Colonic mucosa (tissue), 4 donors: ENCODE data around the gene LRTM1. TPM values are rescaled to one million over a fixed set of nuclear protein-coding genes. Genes with fewer than 3 reads are reported as not detected.

Experiments used
- DNase-seq: peaks from one replicate; pipeline ENCODE4 v3.0.0-alpha.2; 2020
- H3K27ac ChIP-seq: fragments of 200-600 bp; one replicate; pipeline ENCODE4 v1.8.0; 2021
- H3K27me3 ChIP-seq: fragments of 200-600 bp; one replicate; pipeline ENCODE4 v1.8.0; 2021
- H3K36me3 ChIP-seq: fragments of 200-600 bp; one replicate; pipeline ENCODE4 v1.8.0; 2021
- H3K4me1 ChIP-seq: fragments of 200-600 bp; one replicate; pipeline ENCODE4 v1.8.0; 2021; ENCODE audit warnings: mild to moderate bottlenecking
- H3K4me3 ChIP-seq: fragments of 200-600 bp; one replicate; pipeline ENCODE4 v1.8.0; 2021
- H3K9ac ChIP-seq, 2 donors: one replicate each; pipeline ENCODE4 v1.7.0; 2013; ENCODE audit warnings: control low read depth in 2 of 2, low read depth in 2 of 2, low read length in 2 of 2
- H3K9me3 ChIP-seq: fragments of 200-600 bp; one replicate; pipeline ENCODE4 v1.8.0; 2021
- intact Hi-C: fragments of 100-400 bp; cut with DNase I; formaldehyde crosslinking; loops from one replicate; pipeline ENCODE4 v1.14.1; 2022
- total RNA-seq, 2 donors: library from RNA; stranded (reverse); fragmentation: NEBNext Ultra II Directional in 1 of 2; extraction: Animal tissue kit (Norgen Biotek cat#: 25700) in 1 of 2; gene quantifications; one replicate each; pipeline ENCODE4 v1.2.1, GENCODE V29; 2021
- TF ChIP-seq, protein P1 (sequence below): fragments of 200-600 bp; IDR thresholded peaks from one replicate; pipeline ENCODE4 v1.8.0; 2022; ENCODE audit warnings: antibody characterized with exemption, mild to moderate bottlenecking
- donor health status: healthy.
- donor health status: DM: no; HTN: no; CAD: no.
- donor health status: DM: no; HTN: no; CAD: no.

LRTM1 gene
- total RNA-seq, 2 donors from 2014 or later, result not detected

DNA sequence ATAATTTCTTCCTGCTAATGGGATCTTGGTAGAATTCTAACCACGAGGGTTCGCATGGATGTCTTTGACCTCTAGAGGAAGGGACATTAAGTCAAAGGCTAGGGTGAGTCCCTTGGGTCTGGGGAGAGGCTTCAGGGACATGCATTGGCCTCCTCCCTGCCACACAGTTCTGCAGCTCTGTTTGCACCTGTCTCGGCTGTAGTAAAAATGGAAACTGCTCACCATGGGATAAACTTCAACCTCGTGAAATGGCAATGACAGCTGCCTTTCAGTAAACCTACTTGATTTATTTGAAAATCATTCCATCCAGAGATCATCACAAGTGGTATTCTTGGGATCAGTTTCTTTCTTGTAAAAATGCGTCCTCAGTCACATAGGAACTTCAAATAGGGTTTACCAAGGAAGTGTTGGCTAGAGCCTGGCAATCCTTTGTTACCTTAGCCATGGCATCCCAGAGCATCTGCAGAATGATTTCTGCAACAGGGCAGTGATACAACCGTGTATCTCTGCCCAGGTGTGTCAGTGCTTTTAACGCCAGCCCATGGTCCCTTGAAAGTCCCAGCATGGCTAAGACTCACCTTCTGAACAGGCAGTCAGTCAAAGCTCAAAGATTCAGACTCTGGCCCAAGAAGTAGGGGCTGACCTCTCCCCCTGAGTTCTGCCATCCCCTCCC lies 14.0 kb upstream of the LRTM1 start:
- Histone ChIP-seq H3K27ac (no peak overlapping the region), H3K4me3 (no peak overlapping the region), H3K36me3 (no peaks in the 10 kb centered on the region), H3K9ac (no peak overlapping the region), H3K4me1 (no peaks in the 10 kb centered on the region), H3K27me3 (no peaks in the 10 kb centered on the region), H3K9me3 (no peaks in the 10 kb centered on the region)
- intact Hi-C loops, result no loop called here
- no peak for DNase-seq
- TF ChIP-seq, protein P1, sequence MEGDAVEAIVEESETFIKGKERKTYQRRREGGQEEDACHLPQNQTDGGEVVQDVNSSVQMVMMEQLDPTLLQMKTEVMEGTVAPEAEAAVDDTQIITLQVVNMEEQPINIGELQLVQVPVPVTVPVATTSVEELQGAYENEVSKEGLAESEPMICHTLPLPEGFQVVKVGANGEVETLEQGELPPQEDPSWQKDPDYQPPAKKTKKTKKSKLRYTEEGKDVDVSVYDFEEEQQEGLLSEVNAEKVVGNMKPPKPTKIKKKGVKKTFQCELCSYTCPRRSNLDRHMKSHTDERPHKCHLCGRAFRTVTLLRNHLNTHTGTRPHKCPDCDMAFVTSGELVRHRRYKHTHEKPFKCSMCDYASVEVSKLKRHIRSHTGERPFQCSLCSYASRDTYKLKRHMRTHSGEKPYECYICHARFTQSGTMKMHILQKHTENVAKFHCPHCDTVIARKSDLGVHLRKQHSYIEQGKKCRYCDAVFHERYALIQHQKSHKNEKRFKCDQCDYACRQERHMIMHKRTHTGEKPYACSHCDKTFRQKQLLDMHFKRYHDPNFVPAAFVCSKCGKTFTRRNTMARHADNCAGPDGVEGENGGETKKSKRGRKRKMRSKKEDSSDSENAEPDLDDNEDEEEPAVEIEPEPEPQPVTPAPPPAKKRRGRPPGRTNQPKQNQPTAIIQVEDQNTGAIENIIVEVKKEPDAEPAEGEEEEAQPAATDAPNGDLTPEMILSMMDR, result no peak

DNA sequence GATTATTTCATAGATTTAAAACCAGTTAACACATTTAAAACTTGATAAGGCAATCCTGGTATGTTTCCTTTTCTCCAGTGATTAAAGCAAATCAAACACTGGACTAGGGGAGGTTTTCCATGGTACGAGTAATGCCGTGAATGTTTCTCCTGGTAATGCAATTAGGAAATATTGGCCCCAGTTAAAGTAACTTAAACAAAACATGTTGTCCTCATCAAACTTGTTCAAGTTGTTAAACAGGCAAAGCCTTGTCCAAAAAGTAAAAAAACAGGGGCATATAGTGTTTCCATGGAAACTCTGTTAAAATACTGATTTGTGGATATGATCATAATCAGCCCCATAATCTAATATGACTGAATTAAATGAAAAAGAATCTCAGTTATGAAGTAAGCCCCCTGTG lies 13.1 kb upstream of the LRTM1 start:
- Histone ChIP-seq H3K9ac (no peak overlapping the region), H3K9me3 (no peaks in the 10 kb centered on the region), H3K27ac (no peak overlapping the region), H3K4me3 (no peak overlapping the region), H3K4me1 (no peaks in the 10 kb centered on the region), H3K36me3 (no peaks in the 10 kb centered on the region), H3K27me3 (no peaks in the 10 kb centered on the region)
- DNase-seq, result no peak
- TF ChIP-seq, protein P1, result no peak
- intact Hi-C loops, result no loop called here

DNA sequence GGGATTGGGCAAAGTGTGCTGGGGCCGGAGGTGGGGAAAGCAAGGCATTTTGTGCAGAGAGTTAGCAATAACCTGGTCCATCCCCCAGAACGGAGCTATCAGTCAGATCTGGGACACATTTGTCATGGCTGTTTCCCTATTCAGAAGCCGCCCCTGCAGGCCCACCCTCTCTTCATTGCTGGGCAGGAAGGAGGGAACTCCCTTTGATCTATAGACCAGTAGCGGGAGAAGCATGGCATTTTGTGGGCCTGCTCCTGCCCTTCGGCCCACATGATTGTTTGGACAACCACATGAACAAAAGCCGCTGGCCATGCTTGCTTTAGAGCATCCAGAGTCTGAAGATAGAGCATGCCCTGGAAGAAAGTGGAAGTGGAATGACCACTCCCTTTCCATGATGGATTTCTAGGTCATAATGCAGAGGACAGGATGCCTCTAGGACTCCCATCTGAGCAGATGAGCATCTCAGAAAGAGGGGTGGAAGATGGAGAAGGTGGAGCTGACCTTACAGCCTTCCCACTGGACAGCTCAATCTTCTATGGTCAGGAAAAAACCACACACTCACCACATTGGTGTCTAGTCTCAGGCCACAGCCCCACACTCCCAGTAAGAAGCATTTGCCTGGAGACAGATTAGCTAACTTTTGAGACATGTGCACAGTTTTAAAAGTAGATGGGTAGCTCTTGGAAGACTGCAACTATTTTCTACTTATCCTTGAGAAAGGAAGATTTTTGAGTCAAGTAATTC lies 11.9 kb upstream of the LRTM1 start:
- H3K9me3 ChIP-seq, result no peaks in the 10 kb centered on the region
- DNase-seq, result no peak
- no peak overlapping the region for H3K4me3 ChIP-seq
- intact Hi-C loops, result no loop called here
- H3K4me1 ChIP-seq, result no peaks in the 10 kb centered on the region
- no peak overlapping the region for H3K27ac ChIP-seq
- TF ChIP-seq, protein P1, result no peak
- H3K36me3 ChIP-seq, result no peaks in the 10 kb centered on the region
- H3K27me3 ChIP-seq, result no peaks in the 10 kb centered on the region
- H3K9ac ChIP-seq, result no peak overlapping the region

DNA sequence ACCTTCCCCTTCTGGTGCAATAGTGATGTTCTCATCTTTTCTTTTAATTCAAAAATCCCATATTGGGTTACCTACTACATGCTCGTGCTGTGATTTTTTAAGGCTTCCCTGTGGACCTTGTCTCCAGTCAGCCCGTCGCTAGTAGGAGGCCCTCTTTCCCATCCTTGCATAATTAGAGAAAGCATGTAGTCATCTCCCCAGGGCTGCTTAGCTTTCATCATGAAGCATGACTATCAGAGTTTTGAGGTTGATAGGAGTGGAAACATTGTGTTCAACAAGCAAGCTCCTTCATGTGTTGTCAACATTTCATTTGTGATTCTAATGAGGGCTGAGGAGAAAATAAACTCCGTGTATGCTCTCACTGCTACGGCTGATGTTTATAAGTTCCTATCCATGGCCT lies 8.7 kb upstream of the LRTM1 start:
- no peaks in the 10 kb centered on the region for H3K4me1 ChIP-seq
- no peak overlapping the region for H3K27ac ChIP-seq
- TF ChIP-seq, protein P1, result no peak
- no peaks in the 10 kb centered on the region for H3K36me3 ChIP-seq
- H3K4me3 ChIP-seq, result no peak overlapping the region
- no peaks in the 10 kb centered on the region for H3K27me3 ChIP-seq
- H3K9me3 ChIP-seq, result no peaks in the 10 kb centered on the region
- H3K9ac ChIP-seq, result no peak overlapping the region
- no peak for DNase-seq
- intact Hi-C loops, result no loop called here

DNA sequence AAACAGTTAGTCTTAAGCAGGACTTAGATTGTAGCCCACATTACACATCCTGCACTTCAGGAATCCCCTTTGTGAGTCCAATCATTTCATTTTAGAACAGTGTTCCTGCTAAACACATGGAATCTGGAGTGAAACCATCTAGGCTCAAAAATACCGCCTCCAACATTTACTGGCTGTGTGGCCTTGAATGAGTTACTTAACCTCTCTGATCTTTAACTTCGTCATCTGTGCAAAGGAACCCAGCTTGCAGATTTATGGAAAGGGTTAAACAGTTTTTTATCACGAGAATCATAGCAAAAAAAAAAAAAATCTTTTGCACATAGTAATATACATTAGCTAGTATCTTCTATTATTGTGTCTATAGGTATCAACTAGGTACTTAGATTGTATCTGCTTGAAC lies 8.0 kb upstream of the LRTM1 start:
- Histone ChIP-seq H3K4me3 (no peak overlapping the region), H3K9me3 (no peaks in the 10 kb centered on the region), H3K27ac (no peak overlapping the region), H3K4me1 (no peaks in the 10 kb centered on the region), H3K27me3 (no peaks in the 10 kb centered on the region), H3K9ac (no peak overlapping the region), H3K36me3 (no peaks in the 10 kb centered on the region)
- TF ChIP-seq, protein P1, result no peak
- intact Hi-C loops, result no loop called here
- no peak for DNase-seq
